Caco-2 (cell line): ENCODE measurements around the gene CPE. TPM values are rescaled to one million over a fixed set of nuclear protein-coding genes. Genes with fewer than 3 reads are reported as not detected.

Source experiments
- BruUV-seq: library from RNA; stranded (reverse); fragments of 400-500 nt; replicated peaks from 2 replicates; lab custom pipeline; 2021; lab: Mats Ljungman, UMichigan
- CTCF ChIA-PET: fragments of 300-600 bp; sonication (Branson Sonifier 250); formaldehyde crosslinking; loops from one replicate; lab custom pipeline; 2022; ENCODE audit warnings: antibody characterized with exemption; lab: Charles Lee
- POLR2A ChIA-PET: fragments of 300-600 bp; sonication (Branson Sonifier 250); formaldehyde crosslinking; loops from one replicate; lab custom pipeline; 2022; ENCODE audit warnings: antibody characterized with exemption; lab: Charles Lee
- DNase-seq, 2 experiments: peaks; one replicate each; pipeline versions ENCODE4 v3.0.0 to v3.0.0-alpha.2; 2020 to 2022
- H3K27me3 ChIP-seq: replicated peaks from 2 replicates; pipeline ENCODE4 v1.6.0; 2011; ENCODE audit warnings: low read length; ENCODE audit not compliant: control insufficient read depth, insufficient read depth
- H3K36me3 ChIP-seq: 2 replicates; pipeline ENCODE4 v1.5.1; 2011; ENCODE audit warnings: low read length; ENCODE audit not compliant: control insufficient read depth, insufficient read depth
- H3K4me1 ChIP-seq: fragments of 250-450 bp; sonication (Bioruptor Pico); 2 replicates; pipeline ENCODE4 v1.5.1; 2020; ENCODE audit warnings: mild to moderate bottlenecking
- H3K4me3 ChIP-seq: 2 replicates; pipeline ENCODE4 v1.5.1; 2011; ENCODE audit warnings: low read depth, mild to moderate bottlenecking, control low read depth, low read length
- H3K9me3 ChIP-seq: fragments of 250-450 bp; sonication (Bioruptor Pico); 2 replicates; pipeline ENCODE4 v1.5.1; 2020; ENCODE audit warnings: mild to moderate bottlenecking, moderate library complexity
- H3K27ac Mint-ChIP-seq: one replicate; pipeline ENCODE4 v1.8.0; 2022; ENCODE audit warnings: mixed read lengths; ENCODE audit not compliant: unreplicated experiment
- H3K27me3 Mint-ChIP-seq: one replicate; pipeline ENCODE4 v1.8.0; 2022; ENCODE audit warnings: mixed read lengths; ENCODE audit not compliant: insufficient read depth, unreplicated experiment
- H3K36me3 Mint-ChIP-seq: one replicate; pipeline ENCODE4 v1.8.0; 2022; ENCODE audit warnings: mild to moderate bottlenecking, mixed read lengths; ENCODE audit not compliant: insufficient read depth, unreplicated experiment
- H3K4me1 Mint-ChIP-seq: one replicate; pipeline ENCODE4 v1.8.0; 2022; ENCODE audit warnings: low read depth, mixed read lengths; ENCODE audit not compliant: unreplicated experiment
- H3K4me3 Mint-ChIP-seq: one replicate; pipeline ENCODE4 v1.8.0; 2022; ENCODE audit warnings: mild to moderate bottlenecking, moderate library complexity, mixed read lengths; ENCODE audit not compliant: unreplicated experiment
- H3K9me3 Mint-ChIP-seq: one replicate; pipeline ENCODE4 v1.8.0; 2022; ENCODE audit warnings: mixed read lengths; ENCODE audit not compliant: unreplicated experiment
- intact Hi-C: fragments of 100-400 bp; cut with micrococcal nuclease; formaldehyde crosslinking; loops from one replicate; pipeline ENCODE4 v1.10.0; 2022; ENCODE audit not compliant: unreplicated experiment
- total RNA-seq: library from RNA; stranded (reverse); gene quantifications from 2 replicates; pipeline ENCODE4 v1.2.3, GENCODE V29; 2022
- TF ChIP-seq, protein P1 (sequence below), 2 experiments: fragments of 200-600 bp in 1 of 2; IDR thresholded peaks; 1 replicate in 1 of 2; 2 replicates in 1 of 2; pipeline versions ENCODE4 v1.5.1 to v1.8.0; 2011 to 2022; ENCODE audit warnings: antibody characterized with exemption in 1 of 2, control low read depth in 1 of 2, inconsistent platforms in 1 of 2, low read depth in 1 of 2, low read length in 1 of 2, mild to moderate bottlenecking in 1 of 2, moderate library complexity in 1 of 2; ENCODE audit not compliant: insufficient read depth in 1 of 2, severe bottlenecking in 1 of 2, unreplicated experiment in 1 of 2

CPE gene
- total RNA-seq, 1 experiment from 2014 or later = 5.9 TPM

DNA sequence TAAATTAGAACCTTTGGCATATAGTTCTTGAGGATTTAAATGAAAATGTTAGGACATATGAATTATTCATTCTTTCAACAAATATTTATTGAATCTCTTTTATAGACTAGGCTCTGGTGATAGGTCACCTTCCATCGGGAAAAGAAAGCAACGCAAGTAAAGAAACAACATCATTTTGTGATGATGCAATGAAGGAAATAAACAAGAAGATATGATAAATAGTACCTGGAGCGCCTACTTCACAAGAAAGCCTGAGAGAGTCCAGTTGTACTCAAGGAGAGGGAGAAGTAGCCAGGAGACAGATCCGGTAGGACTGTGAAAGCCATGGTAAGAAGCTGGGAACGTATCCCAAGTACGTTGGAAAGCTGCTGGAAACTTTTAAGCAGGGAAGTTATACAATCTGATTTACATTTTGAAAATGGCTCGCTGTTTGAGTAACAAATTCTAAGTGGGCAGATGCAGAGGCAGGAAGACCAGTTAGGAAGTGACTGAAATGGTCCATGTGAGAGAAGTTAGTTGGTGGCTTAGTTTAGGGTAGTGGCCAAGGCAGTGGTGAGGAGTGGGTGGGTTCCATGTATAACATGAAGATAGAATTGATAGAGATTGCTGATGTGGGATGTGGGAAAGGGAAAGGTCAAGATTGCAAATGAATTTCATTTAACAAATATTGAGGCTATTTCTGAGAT lies 17.7 kb upstream of the CPE start:
- no TSS peak for BruUV-seq
- POLR2A ChIA-PET = no interaction called here
- DNase-seq = no peak
- H3K4me3 ChIP-seq = no peak overlapping the region
- no peak overlapping the region for H3K27ac Mint-ChIP-seq
- no peaks in the 10 kb centered on the region for H3K9me3 Mint-ChIP-seq
- no peak overlapping the region for H3K4me3 Mint-ChIP-seq
- H3K27me3 Mint-ChIP-seq = peaks cover 6% of the 10 kb centered on the region
- CTCF ChIA-PET = no interaction called here
- intact Hi-C loops = no loop called here
- H3K27me3 ChIP-seq = no peaks in the 10 kb centered on the region
- no peaks in the 10 kb centered on the region for H3K36me3 ChIP-seq
- no peaks in the 10 kb centered on the region; the same call in 1 of the 2 replicates for H3K4me1 ChIP-seq
- H3K4me1 Mint-ChIP-seq = no peaks in the 10 kb centered on the region
- H3K36me3 Mint-ChIP-seq = no peaks in the 10 kb centered on the region
- H3K9me3 ChIP-seq = no peaks in the 10 kb centered on the region
- TF ChIP-seq, protein P1, sequence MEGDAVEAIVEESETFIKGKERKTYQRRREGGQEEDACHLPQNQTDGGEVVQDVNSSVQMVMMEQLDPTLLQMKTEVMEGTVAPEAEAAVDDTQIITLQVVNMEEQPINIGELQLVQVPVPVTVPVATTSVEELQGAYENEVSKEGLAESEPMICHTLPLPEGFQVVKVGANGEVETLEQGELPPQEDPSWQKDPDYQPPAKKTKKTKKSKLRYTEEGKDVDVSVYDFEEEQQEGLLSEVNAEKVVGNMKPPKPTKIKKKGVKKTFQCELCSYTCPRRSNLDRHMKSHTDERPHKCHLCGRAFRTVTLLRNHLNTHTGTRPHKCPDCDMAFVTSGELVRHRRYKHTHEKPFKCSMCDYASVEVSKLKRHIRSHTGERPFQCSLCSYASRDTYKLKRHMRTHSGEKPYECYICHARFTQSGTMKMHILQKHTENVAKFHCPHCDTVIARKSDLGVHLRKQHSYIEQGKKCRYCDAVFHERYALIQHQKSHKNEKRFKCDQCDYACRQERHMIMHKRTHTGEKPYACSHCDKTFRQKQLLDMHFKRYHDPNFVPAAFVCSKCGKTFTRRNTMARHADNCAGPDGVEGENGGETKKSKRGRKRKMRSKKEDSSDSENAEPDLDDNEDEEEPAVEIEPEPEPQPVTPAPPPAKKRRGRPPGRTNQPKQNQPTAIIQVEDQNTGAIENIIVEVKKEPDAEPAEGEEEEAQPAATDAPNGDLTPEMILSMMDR (IDR thresholded peaks at IDR 0.05; ENCODE audit: insufficient read depth in 1 of 2, low read depth in 1 of 2, low read length in 1 of 2, severe bottlenecking in 1 of 2, unreplicated experiment in 1 of 2) = no peak

DNA sequence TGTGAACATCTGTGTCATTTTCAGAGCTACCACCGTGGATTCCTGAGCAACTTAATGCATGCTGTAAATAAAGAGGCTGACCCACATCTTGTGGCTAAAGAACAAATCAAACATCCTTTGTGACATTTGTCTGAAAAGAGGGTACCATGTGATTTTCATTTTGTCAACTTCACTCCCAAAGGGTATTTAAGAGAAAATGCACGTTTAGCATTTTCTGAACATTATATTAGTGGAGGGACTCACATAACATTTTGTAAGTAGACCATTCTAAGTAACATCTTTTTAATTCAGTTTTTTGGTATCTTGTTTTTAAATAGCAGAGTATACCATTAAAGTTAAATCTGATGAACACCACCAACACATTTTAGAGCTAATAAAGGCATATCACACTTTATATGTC lies 17.0 kb upstream of the CPE start:
- no peaks in the 10 kb centered on the region for H3K4me1 Mint-ChIP-seq
- Histone ChIP-seq H3K27me3 (no peaks in the 10 kb centered on the region), H3K36me3 (no peaks in the 10 kb centered on the region), H3K9me3 (no peaks in the 10 kb centered on the region), H3K4me3 (no peak overlapping the region), H3K4me1 (no peaks in the 10 kb centered on the region; the same call in 1 of the 2 replicates)
- H3K27ac Mint-ChIP-seq = no peak overlapping the region
- no peak overlapping the region for H3K4me3 Mint-ChIP-seq
- TF ChIP-seq, protein P1 (IDR thresholded peaks at IDR 0.05; ENCODE audit: insufficient read depth in 1 of 2, low read depth in 1 of 2, low read length in 1 of 2, severe bottlenecking in 1 of 2, unreplicated experiment in 1 of 2) = no peak
- intact Hi-C loops = no loop called here
- ChIA-PET POLR2A (no interaction called here), CTCF (no interaction called here)
- H3K36me3 Mint-ChIP-seq = no peaks in the 10 kb centered on the region
- no peaks in the 10 kb centered on the region for H3K9me3 Mint-ChIP-seq
- peaks cover 6% of the 10 kb centered on the region for H3K27me3 Mint-ChIP-seq
- DNase-seq = no peak
- BruUV-seq = no TSS peak

DNA sequence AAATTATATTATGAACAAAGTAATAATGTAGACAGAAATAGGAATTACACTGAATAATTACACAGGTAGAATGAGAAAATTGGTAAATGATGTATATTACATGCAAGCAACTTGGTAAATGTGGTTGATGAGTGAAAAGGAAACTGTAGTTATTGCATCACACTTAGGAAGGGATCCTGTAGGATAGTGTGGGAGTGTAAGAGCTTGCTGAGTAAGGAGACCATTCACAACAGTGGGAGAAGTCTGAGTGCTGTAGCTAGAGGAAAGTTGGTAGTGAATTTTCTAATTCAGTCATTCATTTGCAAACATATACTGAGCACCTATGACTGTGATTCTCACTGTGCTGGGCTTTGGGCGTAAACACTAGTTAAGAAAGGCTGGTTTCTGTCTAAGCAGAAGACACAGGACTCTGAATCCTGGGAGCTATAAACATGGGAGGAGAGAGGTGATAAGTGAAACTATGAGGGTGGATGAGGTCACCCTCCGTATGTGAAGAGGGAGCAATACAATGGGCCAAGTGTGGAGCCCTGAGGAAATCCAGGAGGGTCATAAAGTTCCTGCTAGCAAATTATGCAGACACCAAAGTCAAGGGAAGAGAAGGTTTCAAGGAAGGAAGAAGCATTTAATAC lies 14.2 kb upstream of the CPE start:
- Mint-ChIP-seq H3K4me1 (no peaks in the 10 kb centered on the region), H3K27me3 (peaks cover 6% of the 10 kb centered on the region), H3K4me3 (no peak overlapping the region), H3K36me3 (no peaks in the 10 kb centered on the region), H3K27ac (no peak overlapping the region), H3K9me3 (no peaks in the 10 kb centered on the region)
- TF ChIP-seq, protein P1 (IDR thresholded peaks at IDR 0.05; ENCODE audit: insufficient read depth in 1 of 2, low read depth in 1 of 2, low read length in 1 of 2, severe bottlenecking in 1 of 2, unreplicated experiment in 1 of 2) = no peak
- H3K27me3 ChIP-seq = no peaks in the 10 kb centered on the region
- H3K9me3 ChIP-seq = no peaks in the 10 kb centered on the region
- intact Hi-C loops = no loop called here
- no peaks in the 10 kb centered on the region; the same call in 1 of the 2 replicates for H3K4me1 ChIP-seq
- DNase-seq = peak; percentile 34 to 56
- ChIA-PET CTCF (interaction anchor here (1.1 kb wide), 1 partner anchor 9 kb away, joined by 3 read pairs; no protein-coding TSS in a partner anchor), POLR2A (no interaction called here)
- BruUV-seq = no TSS peak
- no peak overlapping the region for H3K4me3 ChIP-seq
- H3K36me3 ChIP-seq = no peaks in the 10 kb centered on the region
